Transverse colon (tissue), 4 donors: ENCODE measurements around the gene ANKIB1.

Experiments used
- CTCF ChIP-seq, 5 experiments: fragments of 200-600 bp in 3 of 5; fragments of 450-650 bp in 2 of 5; sonication (generic) in 3 of 5; IDR thresholded peaks; 1 replicate in 2 of 5; 2 replicates in 3 of 5; pipeline ENCODE4 v1.5.1; 2016 to 2017; ENCODE audit warnings: antibody characterized with exemption in 5 of 5, inconsistent platforms in 3 of 5, mild to moderate bottlenecking in 2 of 5, moderate library complexity in 1 of 5
- EP300 ChIP-seq: sonication (generic); formaldehyde crosslinking; IDR thresholded peaks from one replicate; pipeline ENCODE4 v1.6.1; 2017; ENCODE audit warnings: antibody characterized with exemption, low read depth
- POLR2AphosphoS5 ChIP-seq, 3 donors: sonication (generic); formaldehyde crosslinking; IDR thresholded peaks; one replicate each; pipeline ENCODE4 v1.6.1; 2016; ENCODE audit warnings: antibody characterized with exemption in 3 of 3

GRCh38 chr7:92260248-92260781, 14.5 kb downstream of the ANKIB1 start:
- TF ChIP-seq CTCF (IDR thresholded peaks at IDR 0.05) (no peak), POLR2AphosphoS5 (IDR thresholded peaks at IDR 0.05) (no peak), EP300 (no peak)
